ENCODE data around the gene IMPG1.

GRCh38 chr6:75934643-75935472 lies 137.6 kb downstream of the IMPG1 start:
- TF ChIP-seq CTCF (IDR thresholded peaks at IDR 0.05) (peak; percentile 69), EZH2 (IDR thresholded peaks at IDR 0.05; ENCODE audit: borderline replicate concordance, insufficient read depth, low read depth, low read length, poor library complexity, severe bottlenecking) (no peak)
